H9 (cell line): ENCODE data around the gene CACNA1G. TPM values are rescaled to one million over a fixed set of nuclear protein-coding genes. Genes with fewer than 3 reads are reported as not detected.
A peak's percentile ranks its signal among the peaks of the same experiment; 100 is the strongest.

ENCODE experiments used
- DNase-seq: peaks from one replicate; pipeline ENCODE4 v3.0.0-alpha.2; 2017
- H2AFZ ChIP-seq: one replicate; pipeline ENCODE4 v1.6.1; 2013; ENCODE audit warnings: mild to moderate bottlenecking, low read length, control low read depth, moderate library complexity
- H2AK5ac ChIP-seq: 2 replicates; pipeline ENCODE4 v1.6.1; 2013; ENCODE audit warnings: low read length, control low read depth, mixed read lengths; ENCODE audit not compliant: insufficient read length
- H2BK120ac ChIP-seq: one replicate; pipeline ENCODE4 v1.6.1; 2013; ENCODE audit warnings: low read depth, mild to moderate bottlenecking, low read length, control low read depth, inconsistent platforms; ENCODE audit not compliant: poor library complexity, severe bottlenecking
- H2BK12ac ChIP-seq: 2 replicates; pipeline ENCODE4 v1.6.1; 2013; ENCODE audit warnings: low read length, control low read depth, mixed read lengths, low read depth; ENCODE audit not compliant: insufficient read length
- H2BK15ac ChIP-seq: 2 replicates; pipeline ENCODE4 v1.6.1; 2013; ENCODE audit warnings: low read depth, low read length, control low read depth
- H2BK20ac ChIP-seq: one replicate; pipeline ENCODE4 v1.6.1; 2013; ENCODE audit warnings: low read depth, mild to moderate bottlenecking, low read length, control low read depth, inconsistent platforms; ENCODE audit not compliant: poor library complexity, severe bottlenecking
- H2BK5ac ChIP-seq: 2 replicates; pipeline ENCODE4 v1.6.1; 2013; ENCODE audit warnings: low read length, control low read depth, mixed read lengths; ENCODE audit not compliant: insufficient read length
- H3K14ac ChIP-seq: 2 replicates; pipeline ENCODE4 v1.6.1; 2013; ENCODE audit warnings: low read length, control low read depth; ENCODE audit not compliant: insufficient read depth
- H3K18ac ChIP-seq: 2 replicates; pipeline ENCODE4 v1.6.1; 2013; ENCODE audit warnings: low read depth, mild to moderate bottlenecking, mixed read lengths, low read length, control low read depth; ENCODE audit not compliant: insufficient read length
- H3K23ac ChIP-seq: 2 replicates; pipeline ENCODE4 v1.6.1; 2013; ENCODE audit warnings: low read length, control low read depth, mixed read lengths, low read depth; ENCODE audit not compliant: insufficient read length
- H3K23me2 ChIP-seq: 2 replicates; pipeline ENCODE4 v1.6.1; 2013; ENCODE audit warnings: low read depth, mild to moderate bottlenecking, mixed read lengths, low read length, control low read depth; ENCODE audit not compliant: insufficient read length, poor library complexity, severe bottlenecking
- H3K27ac ChIP-seq: 2 replicates; pipeline ENCODE4 v1.5.1; 2013; ENCODE audit warnings: low read length, control low read depth, mixed read lengths, low read depth; ENCODE audit not compliant: insufficient read length
- H3K27me3 ChIP-seq: 2 replicates; pipeline ENCODE4 v1.6.1; 2013; ENCODE audit warnings: low read length, control low read depth, inconsistent platforms; ENCODE audit not compliant: insufficient read depth
- H3K4ac ChIP-seq: 2 replicates; pipeline ENCODE4 v1.6.1; 2013; ENCODE audit warnings: low read depth, mild to moderate bottlenecking, control low read depth, inconsistent platforms, low read length, moderate library complexity
- H3K4me1 ChIP-seq: 2 replicates; pipeline ENCODE4 v1.6.1; 2013; ENCODE audit warnings: low read length, control low read depth, inconsistent platforms; ENCODE audit not compliant: insufficient read depth
- H3K4me2 ChIP-seq: 2 replicates; pipeline ENCODE4 v1.6.1; 2013; ENCODE audit warnings: low read length, control low read depth, mixed read lengths; ENCODE audit not compliant: insufficient read length, insufficient read depth
- H3K56ac ChIP-seq: 2 replicates; pipeline ENCODE4 v1.6.1; 2013; ENCODE audit warnings: low read depth, mild to moderate bottlenecking, mixed read lengths, low read length, control low read depth; ENCODE audit not compliant: insufficient read length
- H3K79me1 ChIP-seq: 2 replicates; pipeline ENCODE4 v1.6.1; 2013; ENCODE audit warnings: low read depth, mild to moderate bottlenecking, moderate library complexity, low read length, control low read depth, inconsistent platforms; ENCODE audit not compliant: insufficient read depth, poor library complexity, severe bottlenecking
- H3K79me2 ChIP-seq: 2 replicates; pipeline ENCODE4 v1.6.1; 2013; ENCODE audit warnings: low read length, control low read depth, inconsistent platforms; ENCODE audit not compliant: insufficient read depth
- H3K9ac ChIP-seq: 2 replicates; pipeline ENCODE4 v1.6.1; 2013; ENCODE audit warnings: low read length, control low read depth, mixed read lengths; ENCODE audit not compliant: insufficient read length; ENCODE audit errors: extremely low read depth
- H3K9me3 ChIP-seq: one replicate; pipeline ENCODE4 v1.6.1; 2013; ENCODE audit warnings: low read depth, low read length, inconsistent platforms; ENCODE audit not compliant: control insufficient read depth
- H3T11ph ChIP-seq: one replicate; pipeline ENCODE4 v1.6.1; 2013; ENCODE audit warnings: mild to moderate bottlenecking, low read length, control low read depth, inconsistent platforms
- H4K20me1 ChIP-seq: one replicate; pipeline ENCODE4 v1.6.1; 2013; ENCODE audit not compliant: control insufficient read depth, insufficient read length, insufficient read depth
- H4K5ac ChIP-seq: 2 replicates; pipeline ENCODE4 v1.6.1; 2013; ENCODE audit warnings: low read depth, mild to moderate bottlenecking, mixed read lengths, low read length, control low read depth; ENCODE audit not compliant: insufficient read length
- H4K8ac ChIP-seq: replicated peaks from 2 replicates; pipeline ENCODE4 v1.6.1; 2013; ENCODE audit warnings: low read length, control low read depth, mixed read lengths, low read depth; ENCODE audit not compliant: insufficient read length
- H4K91ac ChIP-seq: 2 replicates; pipeline ENCODE4 v1.6.1; 2013; ENCODE audit warnings: low read depth, mild to moderate bottlenecking, moderate library complexity, mixed read lengths, low read length, control low read depth; ENCODE audit not compliant: insufficient read length
- H3K27ac Mint-ChIP-seq, 3 experiments: 2 replicates in 2 of 3; 3 replicates in 1 of 3; pipeline ENCODE4 v1.8.0; 2020 to 2021; ENCODE audit warnings: mixed read lengths in 3 of 3, mild to moderate bottlenecking in 1 of 3, moderate library complexity in 1 of 3
- H3K27me3 Mint-ChIP-seq: 2 replicates; pipeline ENCODE4 v1.8.0; 2021; ENCODE audit warnings: low read depth, mild to moderate bottlenecking, moderate library complexity, mixed read lengths
- H3K36me3 Mint-ChIP-seq, 3 experiments: 2 replicates in 2 of 3; 3 replicates in 1 of 3; pipeline ENCODE4 v1.8.0; 2020 to 2021; ENCODE audit warnings: low read depth in 3 of 3, mixed read lengths in 3 of 3; ENCODE audit not compliant: insufficient read depth in 1 of 3
- H3K4me1 Mint-ChIP-seq, 2 experiments: 2 replicates each; pipeline ENCODE4 v1.8.0; 2020; ENCODE audit warnings: mixed read lengths in 2 of 2
- H3K4me3 Mint-ChIP-seq, 2 experiments: 2 replicates in 1 of 2; 3 replicates in 1 of 2; pipeline ENCODE4 v1.8.0; 2020 to 2021; ENCODE audit warnings: mild to moderate bottlenecking in 2 of 2, mixed read lengths in 2 of 2, moderate library complexity in 1 of 2
- H3K9me3 Mint-ChIP-seq, 2 experiments: 2 replicates in 1 of 2; 3 replicates in 1 of 2; pipeline ENCODE4 v1.8.0; 2020; ENCODE audit warnings: mild to moderate bottlenecking in 2 of 2, mixed read lengths in 2 of 2, moderate library complexity in 1 of 2
- CTCF ChIP-seq: fragments of 200-600 bp; sonication (generic); conservative IDR thresholded peaks from 3 replicates; pipeline ENCODE4 v1.8.0; 2021; ENCODE audit warnings: antibody characterized with exemption, mild to moderate bottlenecking
- WGBS: extraction: QIAGEN DNeasy Blood & Tissue Kit; methylation state at CpG from one replicate; pipeline ENCODE4 v1.1.7; 2013; ENCODE audit warnings: missing lambda C conversion rate, low lambda C conversion rate, mixed read lengths; ENCODE audit not compliant: insufficient read length; ENCODE audit errors: extremely low coverage; 5-methylcytosine and 5-hydroxymethylcytosine counted together
- total RNA-seq: library from RNA; stranded (reverse); gene quantifications from 2 replicates; pipeline ENCODE4 v1.2.1, GENCODE V29; 2021

Gene CACNA1G
- total RNA-seq, 1 experiment from 2014 or later: 1.5 TPM

GRCh38 chr17:50550661-50551432 is 9.7 kb upstream of the CACNA1G start:
- Histone ChIP-seq H2AFZ (no peak overlapping the region), H2BK5ac (no peak overlapping the region), H3K9me3 (no peaks in the 10 kb centered on the region), H4K5ac (no peak overlapping the region), H3K27me3 (no peaks in the 10 kb centered on the region), H3K23me2 (no peaks in the 10 kb centered on the region), H3K79me2 (no peaks in the 10 kb centered on the region), H3K9ac (no peak overlapping the region), H3K14ac (no peak overlapping the region), H3K4me1 (no peaks in the 10 kb centered on the region; the same call in 1 of the 2 replicates), H4K91ac (no peak overlapping the region), H3K56ac (no peak overlapping the region), H4K8ac (no peak overlapping the region), H2BK15ac (no peak overlapping the region), H2BK120ac (no peak overlapping the region), H3K27ac (no peak overlapping the region), H2BK20ac (no peak overlapping the region), H3K18ac (no peak overlapping the region), H4K20me1 (no peaks in the 10 kb centered on the region), H3K23ac (no peak overlapping the region), H2AK5ac (no peak overlapping the region), H3T11ph (no peak overlapping the region), H2BK12ac (no peak overlapping the region), H3K79me1 (no peaks in the 10 kb centered on the region), H3K4me2 (no peak overlapping the region), H3K4ac (no peak overlapping the region)
- peak; percentile 93 for TF ChIP-seq CTCF
- no CpG with 5 or more reads among the region's 32 CpGs for WGBS
- Mint-ChIP-seq H3K27ac (peak overlapping the region in 1 of 3 experiments; percentile 80; a peak in 1 of 7 replicates), H3K27me3 (peaks cover 11% of the 10 kb centered on the region), H3K9me3 (no peaks in the 10 kb centered on the region; a peak in 1 of 5 replicates), H3K36me3 (no peaks in the 10 kb centered on the region; a peak in 1 of 7 replicates), H3K4me3 (peak overlapping the region in 1 of 2 experiments; percentile 29; a peak in 1 of 5 replicates), H3K4me1 (peaks cover 8 to 11% of the 10 kb centered on the region in 2 experiments; a peak in 2 of 4 replicates)
- DNase-seq: peak; percentile 98
